Colonic mucosa (tissue), 4 donors: ENCODE data around the gene MAP1LC3B2. TPM values are rescaled to one million over a fixed set of nuclear protein-coding genes. Genes with fewer than 3 reads are reported as not detected.

ENCODE experiments used
- DNase-seq: peaks from one replicate; pipeline ENCODE4 v3.0.0-alpha.2; 2020
- H3K27ac ChIP-seq: fragments of 200-600 bp; one replicate; pipeline ENCODE4 v1.8.0; 2021
- H3K27me3 ChIP-seq: fragments of 200-600 bp; one replicate; pipeline ENCODE4 v1.8.0; 2021
- H3K36me3 ChIP-seq: fragments of 200-600 bp; one replicate; pipeline ENCODE4 v1.8.0; 2021
- H3K4me1 ChIP-seq: fragments of 200-600 bp; one replicate; pipeline ENCODE4 v1.8.0; 2021; ENCODE audit warnings: mild to moderate bottlenecking
- H3K4me3 ChIP-seq: fragments of 200-600 bp; one replicate; pipeline ENCODE4 v1.8.0; 2021
- H3K9ac ChIP-seq, 2 donors: one replicate each; pipeline ENCODE4 v1.7.0; 2013; ENCODE audit warnings: control low read depth in 2 of 2, low read depth in 2 of 2, low read length in 2 of 2
- H3K9me3 ChIP-seq: fragments of 200-600 bp; one replicate; pipeline ENCODE4 v1.8.0; 2021
- intact Hi-C: fragments of 100-400 bp; cut with DNase I; formaldehyde crosslinking; loops from one replicate; pipeline ENCODE4 v1.14.1; 2022
- total RNA-seq, 2 donors: library from RNA; stranded (reverse); fragmentation: NEBNext Ultra II Directional in 1 of 2; extraction: Animal tissue kit (Norgen Biotek cat#: 25700) in 1 of 2; gene quantifications; one replicate each; pipeline ENCODE4 v1.2.1, GENCODE V29; 2021
- TF ChIP-seq, protein P1 (sequence below): fragments of 200-600 bp; IDR thresholded peaks from one replicate; pipeline ENCODE4 v1.8.0; 2022; ENCODE audit warnings: antibody characterized with exemption, mild to moderate bottlenecking
- donor health status: healthy.
- donor health status: DM: no; HTN: no; CAD: no.
- donor health status: DM: no; HTN: no; CAD: no.

Gene MAP1LC3B2
- total RNA-seq, 2 donors from 2014 or later = 0.93 to 1.2 TPM

DNA sequence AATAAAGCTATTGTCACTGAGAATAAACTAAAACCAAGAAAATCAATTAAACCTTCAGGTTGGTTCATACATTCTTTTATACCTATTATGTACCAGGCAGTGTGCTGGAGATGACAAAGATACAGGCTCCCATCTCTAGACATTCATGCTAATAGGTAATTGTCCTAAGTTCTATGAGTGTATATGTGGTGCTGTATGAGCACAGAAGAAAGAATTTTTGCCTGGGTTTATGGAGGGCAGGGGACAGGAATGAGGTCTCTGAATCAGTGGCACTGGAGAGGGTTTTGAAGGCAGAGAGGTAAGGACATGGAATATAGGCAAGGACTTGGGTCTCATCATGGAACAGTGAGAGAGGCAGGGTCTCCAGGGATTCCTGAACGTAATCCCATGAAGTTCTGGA, 38.7 kb downstream of the MAP1LC3B2 start:
- no peak for DNase-seq
- TF ChIP-seq, protein P1, sequence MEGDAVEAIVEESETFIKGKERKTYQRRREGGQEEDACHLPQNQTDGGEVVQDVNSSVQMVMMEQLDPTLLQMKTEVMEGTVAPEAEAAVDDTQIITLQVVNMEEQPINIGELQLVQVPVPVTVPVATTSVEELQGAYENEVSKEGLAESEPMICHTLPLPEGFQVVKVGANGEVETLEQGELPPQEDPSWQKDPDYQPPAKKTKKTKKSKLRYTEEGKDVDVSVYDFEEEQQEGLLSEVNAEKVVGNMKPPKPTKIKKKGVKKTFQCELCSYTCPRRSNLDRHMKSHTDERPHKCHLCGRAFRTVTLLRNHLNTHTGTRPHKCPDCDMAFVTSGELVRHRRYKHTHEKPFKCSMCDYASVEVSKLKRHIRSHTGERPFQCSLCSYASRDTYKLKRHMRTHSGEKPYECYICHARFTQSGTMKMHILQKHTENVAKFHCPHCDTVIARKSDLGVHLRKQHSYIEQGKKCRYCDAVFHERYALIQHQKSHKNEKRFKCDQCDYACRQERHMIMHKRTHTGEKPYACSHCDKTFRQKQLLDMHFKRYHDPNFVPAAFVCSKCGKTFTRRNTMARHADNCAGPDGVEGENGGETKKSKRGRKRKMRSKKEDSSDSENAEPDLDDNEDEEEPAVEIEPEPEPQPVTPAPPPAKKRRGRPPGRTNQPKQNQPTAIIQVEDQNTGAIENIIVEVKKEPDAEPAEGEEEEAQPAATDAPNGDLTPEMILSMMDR = no peak
- Histone ChIP-seq H3K36me3 (no peaks in the 10 kb centered on the region), H3K4me1 (peaks cover under 1% of the 10 kb centered on the region), H3K27ac (no peak overlapping the region), H3K4me3 (no peak overlapping the region), H3K27me3 (no peaks in the 10 kb centered on the region), H3K9me3 (no peaks in the 10 kb centered on the region), H3K9ac (no peak overlapping the region)
- intact Hi-C loops = no loop called here

DNA sequence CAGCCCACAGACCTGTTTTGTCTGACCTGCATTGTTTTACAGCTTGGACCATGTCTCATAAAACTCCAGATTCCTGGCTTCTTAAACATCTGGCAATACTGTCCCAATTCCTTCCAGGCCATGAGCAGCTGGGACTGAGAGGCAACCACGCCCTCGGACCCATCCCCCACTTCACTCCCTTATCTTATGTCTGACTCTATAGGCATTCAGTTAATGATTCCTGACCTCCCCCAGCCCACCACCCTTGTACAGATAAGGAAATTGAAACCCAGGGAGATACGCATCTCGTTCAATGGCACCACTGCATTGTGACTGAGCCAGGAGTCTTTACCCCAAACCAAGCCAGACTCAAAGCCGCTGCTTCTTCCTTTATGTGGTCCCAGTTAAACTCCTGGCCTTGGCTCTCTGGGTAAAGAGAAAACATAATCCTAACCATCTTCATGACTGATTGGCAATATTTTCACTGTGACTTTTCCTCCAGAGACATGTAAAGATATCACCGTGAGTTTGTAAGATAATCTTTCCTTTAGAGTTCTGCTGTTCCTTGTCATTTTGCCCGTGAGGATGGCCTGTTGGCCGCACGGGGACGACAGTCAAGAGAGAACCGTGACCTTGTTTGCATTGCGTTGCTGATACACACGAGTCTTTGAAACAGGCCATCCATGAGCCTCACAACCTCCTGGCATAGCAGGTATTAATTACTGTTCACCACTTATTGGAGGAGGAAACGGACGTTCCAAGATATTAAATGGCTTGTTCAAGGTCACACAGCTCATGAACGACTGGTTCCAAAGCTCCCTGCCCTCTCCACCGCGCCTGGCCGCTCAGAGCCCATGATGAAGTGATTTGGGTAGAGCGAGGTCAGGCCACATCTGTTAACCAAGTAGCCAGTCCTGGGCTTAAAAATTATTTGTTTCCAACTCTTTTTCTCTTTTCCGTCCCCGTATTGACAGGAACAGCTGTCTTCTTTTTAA, 39.4 kb downstream of the MAP1LC3B2 start:
- H3K9me3 ChIP-seq = no peaks in the 10 kb centered on the region
- H3K9ac ChIP-seq = peak overlapping the region in 1 of 2 donors; percentile 70
- H3K4me3 ChIP-seq = no peak overlapping the region
- no peaks in the 10 kb centered on the region for H3K36me3 ChIP-seq
- TF ChIP-seq, protein P1 = no peak
- DNase-seq = peak; percentile 35
- intact Hi-C loops = no loop called here
- H3K27ac ChIP-seq = no peak overlapping the region
- no peaks in the 10 kb centered on the region for H3K27me3 ChIP-seq
- no peaks in the 10 kb centered on the region for H3K4me1 ChIP-seq

GRCh38 chr12:116599285-116600136, 40.3 kb downstream of the MAP1LC3B2 start:
- Histone ChIP-seq H3K27me3 (no peaks in the 10 kb centered on the region), H3K9me3 (no peaks in the 10 kb centered on the region), H3K9ac (peak overlapping the region in 1 of 2 donors; percentile 70), H3K4me3 (peak overlapping the region; percentile 26), H3K36me3 (no peaks in the 10 kb centered on the region), H3K4me1 (no peaks in the 10 kb centered on the region), H3K27ac (no peak overlapping the region)
- DNase-seq = peak; percentile 89
- TF ChIP-seq, protein P1 = peak; percentile 67
- intact Hi-C loops = loop anchor here (5.0 kb wide), 2 partner anchors 322 to 602 kb away; partner anchors contain the start of gene MED13L

- intact Hi-C loops = loop anchor here (5.0 kb wide), 2 partner anchors 324 to 604 kb away; partner anchors contain the start of gene MED13L
- no peak overlapping the region for H3K9ac ChIP-seq
Measured at GRCh38 chr12:116600959-116601918, 42.1 kb downstream of the MAP1LC3B2 start.

More at GRCh38 chr12:116600959-116601918, 42.1 kb downstream of the MAP1LC3B2 start:
- Histone ChIP-seq H3K4me3 (no peak overlapping the region), H3K9me3 (no peaks in the 10 kb centered on the region), H3K36me3 (no peaks in the 10 kb centered on the region), H3K4me1 (no peaks in the 10 kb centered on the region), H3K27ac (no peak overlapping the region), H3K27me3 (no peaks in the 10 kb centered on the region)
- DNase-seq = no peak
- TF ChIP-seq, protein P1 = no peak
